NT2/D1 (cell line): ENCODE data around the gene EPB41L1.

Experiments used
- DNase-seq: peaks from one replicate; pipeline ENCODE4 v3.0.0-alpha.2; 2011; ENCODE audit warnings: low read depth, low spot score
- H3K27me3 ChIP-seq: 2 replicates; pipeline ENCODE4 v1.6.0; 2011; ENCODE audit warnings: mild to moderate bottlenecking; ENCODE audit not compliant: insufficient read length, insufficient read depth
- H3K36me3 ChIP-seq: 2 replicates; pipeline ENCODE4 v1.6.1; 2011; ENCODE audit warnings: mild to moderate bottlenecking, low read length, mixed read lengths; ENCODE audit not compliant: insufficient read depth, insufficient read length
- H3K4me1 ChIP-seq: 2 replicates; pipeline ENCODE4 v1.5.1; 2011; ENCODE audit not compliant: insufficient read depth, insufficient read length
- H3K4me3 ChIP-seq: 2 replicates; pipeline ENCODE4 v1.5.1; 2011; ENCODE audit warnings: low read depth; ENCODE audit not compliant: insufficient read length
- H3K9ac ChIP-seq: 2 replicates; pipeline ENCODE4 v1.6.0; 2011; ENCODE audit warnings: low read depth; ENCODE audit not compliant: insufficient read length
- H3K9me3 ChIP-seq: 2 replicates; pipeline ENCODE4 v1.5.1; 2011; ENCODE audit warnings: mild to moderate bottlenecking, low read length; ENCODE audit not compliant: insufficient read depth
- SUZ12 ChIP-seq: IDR thresholded peaks from 2 replicates; pipeline ENCODE4 v1.6.1; 2011; ENCODE audit not compliant: insufficient read length, insufficient read depth; ENCODE audit errors: extremely low read depth
- YY1 ChIP-seq: IDR thresholded peaks from 2 replicates; pipeline ENCODE4 v1.6.1; 2011; ENCODE audit not compliant: insufficient read length, insufficient read depth
- ZNF274 ChIP-seq: IDR thresholded peaks from 2 replicates; pipeline ENCODE4 v1.6.1; 2011; ENCODE audit warnings: mild to moderate bottlenecking, low read depth, low read length

Gene EPB41L1

GRCh38 chr20:36269507-36269906, 115.0 kb downstream of the EPB41L1 start:
- H3K4me1 ChIP-seq, result peaks cover 27% of the 10 kb centered on the region
- no peak overlapping the region for H3K9ac ChIP-seq
- no peak for TF ChIP-seq ZNF274
- DNase-seq, result no peak
- no peaks in the 10 kb centered on the region for H3K27me3 ChIP-seq
- H3K4me3 ChIP-seq, result no peak overlapping the region
- H3K9me3 ChIP-seq, result no peaks in the 10 kb centered on the region
- H3K36me3 ChIP-seq, result no peaks in the 10 kb centered on the region

GRCh38 chr20:36270744-36271638, 116.5 kb downstream of the EPB41L1 start:
- Histone ChIP-seq H3K27me3 (no peaks in the 10 kb centered on the region), H3K9ac (peak overlapping the region; percentile 11)

GRCh38 chr20:36271639-36272546, 117.4 kb downstream of the EPB41L1 start:
- TF ChIP-seq ZNF274 (no peak), SUZ12 (no peak), YY1 (no peak)

More at GRCh38 chr20:36270744-36271638, 116.5 kb downstream of the EPB41L1 start:
- no peak for DNase-seq
- no peak overlapping the region for H3K4me3 ChIP-seq
- TF ChIP-seq YY1 (no peak), ZNF274 (no peak), SUZ12 (no peak)
- H3K9me3 ChIP-seq, result no peaks in the 10 kb centered on the region
- H3K4me1 ChIP-seq, result peaks cover 27% of the 10 kb centered on the region
- no peaks in the 10 kb centered on the region for H3K36me3 ChIP-seq

GRCh38 chr20:36272547-36273220, 118.1 kb downstream of the EPB41L1 start:
- H3K27me3 ChIP-seq, result no peaks in the 10 kb centered on the region
- no peak for DNase-seq
- TF ChIP-seq ZNF274 (no peak), YY1 (no peak), SUZ12 (no peak)
- no peak overlapping the region for H3K4me3 ChIP-seq
- H3K36me3 ChIP-seq, result no peaks in the 10 kb centered on the region
- peaks cover 20% of the 10 kb centered on the region for H3K4me1 ChIP-seq
- no peak overlapping the region for H3K9ac ChIP-seq
- H3K9me3 ChIP-seq, result no peaks in the 10 kb centered on the region

More at GRCh38 chr20:36271639-36272546, 117.4 kb downstream of the EPB41L1 start:
- Histone ChIP-seq H3K9ac (peak overlapping the region; percentile 11), H3K4me3 (no peak overlapping the region), H3K4me1 (peaks cover 27% of the 10 kb centered on the region), H3K27me3 (no peaks in the 10 kb centered on the region), H3K36me3 (no peaks in the 10 kb centered on the region), H3K9me3 (no peaks in the 10 kb centered on the region)
- no peak for DNase-seq

- H3K9ac ChIP-seq, result no peak overlapping the region
- no peaks in the 10 kb centered on the region for H3K27me3 ChIP-seq
- H3K36me3 ChIP-seq, result no peaks in the 10 kb centered on the region
- TF ChIP-seq SUZ12 (no peak), ZNF274 (no peak), YY1 (no peak)
- H3K4me3 ChIP-seq, result no peak overlapping the region
- peaks cover 15% of the 10 kb centered on the region for H3K4me1 ChIP-seq
- DNase-seq, result no peak
- no peaks in the 10 kb centered on the region for H3K9me3 ChIP-seq
These were observed 119.1 kb downstream of the EPB41L1 start for GRCh38 chr20:36273414-36274180.

- Histone ChIP-seq H3K27me3 (no peaks in the 10 kb centered on the region), H3K4me1 (peaks cover 15% of the 10 kb centered on the region), H3K4me3 (no peak overlapping the region), H3K36me3 (no peaks in the 10 kb centered on the region), H3K9me3 (no peaks in the 10 kb centered on the region), H3K9ac (no peak overlapping the region)
- DNase-seq, result no peak
- TF ChIP-seq YY1 (no peak), ZNF274 (no peak), SUZ12 (no peak)
These were observed 119.8 kb downstream of the EPB41L1 start for GRCh38 chr20:36274181-36274841.
